Measurements from ENCODE around the gene MRGPRG.

GRCh38 chr11:3232956-3233355 lies 14.3 kb upstream of the MRGPRG start:
- TF ChIP-seq FOSL1 (tag; conservative IDR thresholded peaks at IDR 0.05) (no peak), MAX (CRISPR knock-in tag; IDR thresholded peaks at IDR 0.05) (no peak), MAFF (IDR thresholded peaks at IDR 0.05; ENCODE audit: low read length) (no peak), NEUROD1 (IDR thresholded peaks at IDR 0.05; ENCODE audit: borderline replicate concordance, low read depth, low read length, partially characterized antibody) (no peak), HDAC1 (IDR thresholded peaks at IDR 0.05) (no peak), SMARCE1 (IDR thresholded peaks at IDR 0.05) (no peak), HNRNPLL (IDR thresholded peaks at IDR 0.05; ENCODE audit: low read depth, low read length, poor library complexity, severe bottlenecking) (no peak), JUND (IDR thresholded peaks at IDR 0.05; ENCODE audit: borderline replicate concordance, low read depth, low read length) (no peak), JUND (tag; IDR thresholded peaks at IDR 0.05; ENCODE audit: borderline replicate concordance, low read depth, low read length) (no peak), CBX8 (IDR thresholded peaks at IDR 0.05; ENCODE audit: borderline replicate concordance, extremely low read depth, low read depth, low read length, poor library complexity, severe bottlenecking) (no peak), POLR2AphosphoS5 (IDR thresholded peaks at IDR 0.05; ENCODE audit: control insufficient read depth, insufficient read depth, low read depth, low read length) (no peak), MYC (IDR thresholded peaks at IDR 0.05; ENCODE audit: low read depth, low read length) (no peak), MYC (CRISPR knock-in tag; IDR thresholded peaks at IDR 0.05; ENCODE audit: borderline replicate concordance, low read depth) (no peak), ZBTB1 (CRISPR knock-in tag; IDR thresholded peaks at IDR 0.05; ENCODE audit: borderline replicate concordance, low read depth) (no peak)

All from K562 (cell line).